Neutrophil (primary cell): ENCODE measurements around the gene TBATA.

Source experiments
- H3K27ac ChIP-seq: fragments of 200-600 bp; sonication (generic); 2 replicates; pipeline ENCODE4 v1.5.1; 2016; ENCODE audit warnings: mild to moderate bottlenecking, moderate library complexity
- H3K27me3 ChIP-seq: fragments of 200-600 bp; sonication (generic); 2 replicates; pipeline ENCODE4 v1.6.0; 2016; ENCODE audit warnings: mild to moderate bottlenecking
- H3K36me3 ChIP-seq: fragments of 200-600 bp; sonication (generic); 2 replicates; pipeline ENCODE4 v1.5.1; 2017
- H3K4me1 ChIP-seq, 2 experiments: fragments of 200-600 bp in 1 of 2; sonication (generic) in 1 of 2; 1 replicate in 1 of 2; 2 replicates in 1 of 2; pipeline versions ENCODE4 v1.5.1 to v1.6.1; 2013 to 2016; ENCODE audit warnings: low read depth in 1 of 2, low read length in 1 of 2, mild to moderate bottlenecking in 1 of 2, moderate library complexity in 1 of 2; ENCODE audit not compliant: control insufficient read depth in 1 of 2, insufficient read depth in 1 of 2
- H3K4me3 ChIP-seq, 2 experiments: fragments of 200-600 bp in 1 of 2; sonication (generic) in 1 of 2; 1 replicate in 1 of 2; 2 replicates in 1 of 2; pipeline ENCODE4 v1.5.1; 2013 to 2016; ENCODE audit warnings: low read depth in 1 of 2, low read length in 1 of 2, mild to moderate bottlenecking in 1 of 2, moderate library complexity in 1 of 2
- H3K9me3 ChIP-seq: fragments of 200-600 bp; sonication (generic); 2 replicates; pipeline ENCODE4 v1.5.1; 2016
- CTCF ChIP-seq: fragments of 200-600 bp; sonication (generic); IDR thresholded peaks from 2 replicates; pipeline ENCODE4 v1.5.1; 2016; ENCODE audit warnings: antibody characterized with exemption

Gene TBATA

GRCh38 chr10:70748305-70748704 lies 36.9 kb downstream of the TBATA start:
- no peaks in the 10 kb centered on the region for H3K9me3 ChIP-seq
- H3K36me3 ChIP-seq = no peaks in the 10 kb centered on the region
- no peak overlapping the region for H3K27ac ChIP-seq
- H3K4me3 ChIP-seq = no peak overlapping the region
- H3K27me3 ChIP-seq = no peaks in the 10 kb centered on the region
- TF ChIP-seq CTCF = no peak
- H3K4me1 ChIP-seq = no peaks in the 10 kb centered on the region

GRCh38 chr10:70747192-70747965 lies 37.8 kb downstream of the TBATA start:
- TF ChIP-seq CTCF = no peak
- H3K9me3 ChIP-seq = no peaks in the 10 kb centered on the region
- no peak overlapping the region for H3K4me3 ChIP-seq
- H3K27ac ChIP-seq = no peak overlapping the region
- H3K27me3 ChIP-seq = no peaks in the 10 kb centered on the region
- H3K36me3 ChIP-seq = no peaks in the 10 kb centered on the region
- no peaks in the 10 kb centered on the region for H3K4me1 ChIP-seq

- no peaks in the 10 kb centered on the region for H3K27me3 ChIP-seq
- H3K27ac ChIP-seq = no peak overlapping the region
- H3K4me3 ChIP-seq = no peak overlapping the region
- H3K9me3 ChIP-seq = no peaks in the 10 kb centered on the region
- no peak for TF ChIP-seq CTCF
- H3K4me1 ChIP-seq = no peaks in the 10 kb centered on the region
- H3K36me3 ChIP-seq = no peaks in the 10 kb centered on the region
Observed at GRCh38 chr10:70745555-70745954, 39.6 kb downstream of the TBATA start.

- Histone ChIP-seq H3K36me3 (no peaks in the 10 kb centered on the region), H3K27me3 (no peaks in the 10 kb centered on the region), H3K27ac (no peak overlapping the region), H3K4me1 (no peaks in the 10 kb centered on the region), H3K9me3 (no peaks in the 10 kb centered on the region), H3K4me3 (no peak overlapping the region)
- no peak for TF ChIP-seq CTCF
Observed at GRCh38 chr10:70744617-70745143, 40.5 kb downstream of the TBATA start.

- no peaks in the 10 kb centered on the region for H3K36me3 ChIP-seq
- H3K27ac ChIP-seq = no peak overlapping the region
- no peak for TF ChIP-seq CTCF
- H3K9me3 ChIP-seq = no peaks in the 10 kb centered on the region
- no peaks in the 10 kb centered on the region for H3K27me3 ChIP-seq
- no peaks in the 10 kb centered on the region for H3K4me1 ChIP-seq
- no peak overlapping the region for H3K4me3 ChIP-seq
Observed at GRCh38 chr10:70743879-70744278, 41.3 kb downstream of the TBATA start.
